HG02759 (cell line): ENCODE results near the gene SLC5A10.

Source experiments
- ATAC-seq: cut with Tn5 transposase; IDR thresholded peaks from one replicate; pipeline ENCODE4 v1.9.1; 2021; ENCODE audit warnings: mild to moderate bottlenecking, moderate library complexity; ENCODE audit not compliant: unreplicated experiment

Gene SLC5A10

DNA sequence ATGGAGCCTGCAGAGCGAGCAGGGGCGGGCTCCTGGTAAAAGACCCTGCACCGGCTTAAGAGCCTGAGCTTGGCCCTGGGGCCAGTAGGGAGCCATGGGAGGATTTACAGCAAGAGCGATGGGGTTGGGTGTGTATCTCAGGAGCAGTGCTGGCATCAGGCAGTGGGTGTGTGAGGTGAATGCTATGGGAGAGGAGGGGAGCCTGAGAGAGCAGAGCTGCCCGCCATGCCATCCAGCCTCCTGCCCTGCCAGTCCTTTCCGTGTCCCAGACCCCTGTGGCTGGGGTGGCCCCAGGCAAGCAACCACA, 29.3 kb downstream of the SLC5A10 start:
- ATAC-seq, result no peak

DNA sequence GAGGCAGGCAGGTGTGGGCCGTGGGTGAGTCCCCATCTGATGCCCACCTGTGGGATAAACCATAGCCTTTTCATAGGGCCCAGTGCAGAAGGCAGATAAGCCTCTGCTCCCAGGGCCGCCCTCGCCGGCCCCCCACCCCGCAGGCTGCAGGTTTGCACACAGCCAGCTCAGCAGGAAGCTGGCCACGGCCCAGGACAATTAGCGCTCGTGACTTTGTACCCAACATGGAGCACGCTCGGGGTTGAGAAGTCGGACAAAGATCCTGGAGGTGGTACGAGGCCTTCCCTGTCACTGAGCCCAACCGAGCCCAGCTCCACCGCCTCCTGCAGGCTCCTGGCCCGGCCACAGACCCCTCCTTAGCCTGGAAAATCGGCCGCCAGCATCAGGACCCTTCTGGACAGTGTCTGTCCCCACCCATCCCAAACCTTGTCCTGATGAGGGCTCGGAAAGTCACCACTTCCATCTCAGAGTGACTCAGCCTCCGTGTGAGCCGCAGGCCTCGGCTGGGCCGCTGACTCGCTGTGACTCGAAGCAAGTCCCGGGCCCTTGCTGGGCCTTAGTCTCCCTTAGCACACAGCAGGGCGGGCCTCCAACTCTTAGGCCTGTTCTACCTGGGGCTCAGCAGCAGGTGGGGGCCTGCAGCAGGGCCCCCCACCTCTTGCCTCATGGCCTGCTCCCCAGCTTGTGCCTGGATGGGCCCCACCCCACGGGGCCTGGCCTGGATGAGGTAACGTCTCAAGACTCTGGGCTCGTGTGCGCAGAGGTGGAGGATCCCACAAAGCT, 29.9 kb downstream of the SLC5A10 start:
- ATAC-seq, result no peak

DNA sequence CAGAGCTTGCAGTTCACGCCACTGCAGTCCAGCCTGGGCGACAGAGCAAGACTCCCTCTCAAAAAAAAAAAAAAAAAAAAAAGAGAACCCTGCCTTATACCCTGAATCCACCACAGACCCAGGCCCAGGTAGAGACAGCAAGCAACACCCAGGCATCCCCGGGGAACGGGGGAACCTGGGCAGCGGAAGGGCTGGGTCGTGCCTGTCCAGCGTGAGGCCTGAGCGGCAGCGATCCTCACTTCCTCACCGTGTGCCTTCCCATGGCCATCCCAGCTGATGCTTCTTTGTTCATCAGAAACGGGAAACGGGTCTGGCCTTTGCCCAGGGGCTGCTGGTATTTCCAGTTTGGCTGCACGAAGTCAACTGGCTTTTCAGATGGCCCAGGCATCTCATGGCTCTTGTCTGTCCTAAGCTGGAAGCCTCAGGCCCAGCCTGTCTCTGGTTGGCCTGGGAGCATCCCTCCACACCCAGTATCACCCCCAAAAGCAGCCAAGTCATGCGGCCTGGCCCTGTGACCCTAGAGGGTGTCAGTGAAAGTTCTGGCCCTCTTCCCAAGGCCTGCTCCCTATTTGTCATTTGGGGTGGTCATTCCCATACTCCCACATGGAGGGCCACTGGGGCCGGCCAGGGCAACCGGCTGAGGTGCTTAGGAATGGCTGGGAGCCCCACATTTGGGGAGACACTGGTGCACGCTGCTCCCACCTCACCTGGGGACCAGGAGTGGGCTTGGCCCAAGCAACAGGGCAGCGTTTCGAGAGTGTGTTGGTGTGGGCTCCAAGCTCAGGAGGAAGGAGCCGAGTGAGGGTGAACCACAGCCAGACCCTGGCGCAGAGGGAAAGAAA, 32.5 kb downstream of the SLC5A10 start:
- ATAC-seq, result no peak

DNA sequence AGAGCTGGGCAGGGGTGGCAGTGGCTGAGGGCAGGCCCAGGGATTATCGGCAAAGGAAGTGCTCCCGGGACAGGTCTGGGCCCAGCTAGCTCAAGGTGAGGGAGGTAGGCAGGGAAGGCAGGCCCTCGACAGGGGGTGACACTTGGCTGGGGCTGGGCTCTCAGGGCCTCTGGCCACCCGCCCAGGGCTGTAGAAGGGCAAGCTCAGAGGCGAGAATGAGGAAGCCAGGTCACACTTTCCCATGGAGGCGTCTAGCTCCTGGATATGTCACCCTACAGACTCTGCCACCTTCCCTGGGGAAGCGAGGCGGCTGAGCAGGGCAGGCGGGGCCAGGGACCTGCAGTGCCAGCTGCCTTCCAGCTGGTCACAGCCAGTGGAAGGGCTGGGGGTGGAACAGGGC, 33.5 kb downstream of the SLC5A10 start:
- no peak for ATAC-seq

DNA sequence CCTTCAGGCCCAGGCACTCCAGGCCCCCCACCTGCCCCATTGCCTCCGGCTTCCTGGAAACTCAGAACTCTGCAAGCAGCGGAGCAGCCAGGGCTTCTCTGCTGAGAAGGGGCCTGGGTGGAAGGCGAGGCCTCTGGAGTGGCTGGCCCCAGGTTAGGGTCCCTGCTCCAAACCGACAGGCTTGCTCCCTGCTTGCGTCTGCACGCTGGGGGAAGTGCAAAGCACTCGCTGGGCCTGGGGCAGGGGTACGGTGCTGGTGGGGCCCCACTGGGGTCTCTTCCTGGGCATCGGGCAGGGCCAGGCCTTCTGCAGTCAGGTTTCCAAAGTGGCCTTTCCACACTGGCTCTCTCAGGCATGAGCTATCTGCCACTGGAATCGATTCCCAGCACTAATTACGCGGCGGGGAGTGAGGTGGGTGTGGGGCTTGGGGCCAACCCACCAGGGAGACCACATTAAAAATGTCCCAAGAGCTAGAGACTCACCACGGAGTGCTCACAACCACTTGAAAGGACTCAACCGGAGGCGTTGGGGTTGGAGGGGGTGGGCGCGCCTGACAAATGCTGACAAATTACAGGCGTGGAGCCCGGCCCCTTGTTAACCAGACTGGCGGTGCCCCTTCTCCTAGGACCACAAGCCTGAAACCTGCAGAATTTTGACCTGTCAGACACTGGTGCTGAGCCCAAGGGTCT, 34.7 kb downstream of the SLC5A10 start:
- ATAC-seq, result no peak

DNA sequence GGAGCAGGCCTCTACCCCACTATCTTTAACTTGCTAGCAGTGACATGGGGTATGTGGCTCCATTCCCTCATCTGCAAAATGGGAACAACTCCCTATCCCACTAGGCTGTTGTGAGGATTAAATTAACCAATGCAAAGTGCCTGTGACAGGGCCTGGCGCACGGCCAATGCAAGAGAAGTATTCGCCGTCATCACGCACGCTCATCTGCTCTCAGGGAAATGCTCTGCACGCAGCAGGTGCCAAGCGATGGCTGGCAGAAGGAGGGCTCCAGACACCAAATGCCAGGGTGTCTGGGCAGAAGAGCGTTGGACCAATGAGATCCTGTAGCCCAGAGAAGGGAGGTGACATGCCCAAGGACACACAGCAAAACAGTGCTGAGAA, 35.3 kb downstream of the SLC5A10 start:
- ATAC-seq, result no peak

DNA sequence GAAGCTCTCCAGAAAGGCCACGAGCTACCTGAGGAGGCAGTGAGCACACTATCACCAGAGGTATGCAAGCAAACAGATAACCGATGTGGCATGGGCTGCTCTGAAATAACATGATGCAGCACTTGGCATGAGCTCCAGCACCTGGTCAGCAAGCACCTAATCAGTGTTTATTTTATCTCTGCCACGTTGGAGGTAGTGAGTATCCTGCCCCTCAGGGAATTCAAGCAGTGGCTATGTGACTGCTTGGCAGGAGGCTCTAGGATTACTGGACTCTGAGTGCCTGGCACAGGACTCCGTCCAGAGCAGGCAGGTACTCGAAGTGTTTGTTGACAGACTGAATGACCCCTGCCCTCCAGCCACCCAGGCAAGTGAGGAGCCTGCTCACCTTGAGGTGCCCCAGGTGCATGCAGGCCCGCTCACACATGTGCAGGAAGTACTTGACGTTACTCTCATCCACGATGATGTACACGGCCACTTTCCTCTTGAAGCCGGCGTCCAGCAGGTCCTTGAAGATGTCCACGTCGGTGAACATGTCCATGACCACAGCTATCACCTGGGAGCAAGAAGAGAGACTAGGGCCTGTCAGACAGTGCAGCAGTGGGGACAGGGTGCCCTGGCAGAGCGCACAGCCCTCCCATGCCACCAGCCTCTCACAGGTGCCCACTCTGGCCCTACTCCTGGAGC, 36.0 kb downstream of the SLC5A10 start:
- no peak for ATAC-seq

DNA sequence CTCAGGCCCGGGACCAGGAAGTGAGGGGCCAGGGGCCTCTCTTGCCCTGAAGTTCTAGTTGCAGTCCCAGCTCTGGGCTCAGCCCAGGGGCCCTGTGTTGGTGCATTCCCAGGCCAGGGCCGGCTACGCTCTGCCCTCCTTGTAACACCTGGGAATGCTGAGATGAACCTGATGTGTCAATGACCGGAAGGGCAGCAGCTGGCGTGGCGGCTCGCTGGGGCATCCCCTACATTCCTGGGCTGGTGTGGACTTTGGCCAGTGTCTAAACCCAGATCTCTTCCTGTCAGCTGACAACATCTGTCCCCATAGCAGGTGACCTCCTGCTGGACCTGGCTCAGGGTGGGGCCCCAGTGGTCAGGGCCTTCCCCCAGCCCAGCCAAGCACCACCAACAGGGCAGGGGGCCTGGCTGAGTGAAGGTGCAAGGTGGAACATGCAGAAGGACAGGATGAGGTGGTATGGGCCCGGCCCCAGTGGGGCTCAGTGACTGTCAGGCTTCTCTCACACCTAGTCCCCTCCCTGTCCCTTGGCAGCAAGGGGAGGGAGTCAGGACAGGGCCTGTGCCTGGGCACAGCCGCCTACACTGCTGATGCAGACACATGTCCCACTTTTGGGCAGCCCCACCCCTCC, 36.7 kb downstream of the SLC5A10 start:
- no peak for ATAC-seq

DNA sequence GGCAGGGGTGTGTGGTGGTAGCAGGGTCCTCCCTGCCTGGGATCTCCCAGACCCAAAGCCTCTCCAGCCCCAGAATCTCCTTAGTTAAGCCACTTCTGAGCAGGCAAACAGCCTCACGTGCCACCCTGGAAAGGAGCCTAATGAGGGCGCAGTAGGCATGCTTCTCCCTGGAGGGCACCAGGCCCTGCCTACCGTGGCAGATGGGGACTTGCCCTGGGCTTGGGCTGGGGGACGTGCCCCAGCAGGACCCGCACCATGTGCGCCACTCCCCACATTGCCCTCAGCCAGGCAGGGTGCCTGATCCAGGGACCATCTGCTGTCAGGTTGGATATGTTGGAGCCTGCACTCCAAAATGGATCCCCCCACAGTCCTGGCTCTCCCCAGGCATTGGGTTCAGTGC, 38.4 kb downstream of the SLC5A10 start:
- no peak for ATAC-seq

DNA sequence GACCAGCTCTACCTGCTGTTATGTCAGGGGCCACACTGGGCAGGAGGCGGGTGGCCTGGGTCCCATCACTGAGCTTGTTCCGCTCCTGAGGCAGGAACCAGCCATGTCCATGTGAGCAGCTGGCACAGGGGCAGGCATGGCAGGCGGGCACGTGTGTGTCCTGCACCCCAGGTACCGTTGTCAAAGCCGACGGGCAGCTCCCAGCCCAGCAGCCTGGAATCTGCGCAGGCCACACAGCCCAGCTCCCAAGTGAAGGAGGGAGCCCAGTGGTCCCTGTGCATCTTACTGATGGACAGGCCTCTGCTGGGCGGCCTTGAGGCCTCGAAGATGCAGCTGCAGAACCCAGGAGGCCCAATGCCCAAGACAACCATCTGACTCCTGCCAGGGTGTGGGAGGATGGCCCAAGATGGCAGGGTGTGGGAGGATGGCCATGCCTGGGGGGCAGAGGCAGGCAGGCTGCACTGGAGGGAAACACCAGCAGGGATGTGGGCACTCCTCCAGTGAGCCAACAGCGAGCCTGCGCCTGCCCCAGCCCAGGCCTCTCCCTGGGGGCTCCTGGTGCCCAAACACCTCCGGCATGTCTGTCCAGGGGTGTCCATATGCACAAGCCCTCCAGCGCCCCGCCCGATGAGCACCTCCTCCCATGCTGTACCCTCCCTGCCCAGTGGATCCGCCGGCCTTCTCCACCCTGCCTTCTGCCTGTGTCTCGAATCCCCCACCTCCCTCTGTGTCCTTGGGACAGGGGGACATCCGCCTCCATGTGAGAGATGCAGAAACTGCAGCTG, 39.8 kb downstream of the SLC5A10 start:
- ATAC-seq, result no peak

DNA sequence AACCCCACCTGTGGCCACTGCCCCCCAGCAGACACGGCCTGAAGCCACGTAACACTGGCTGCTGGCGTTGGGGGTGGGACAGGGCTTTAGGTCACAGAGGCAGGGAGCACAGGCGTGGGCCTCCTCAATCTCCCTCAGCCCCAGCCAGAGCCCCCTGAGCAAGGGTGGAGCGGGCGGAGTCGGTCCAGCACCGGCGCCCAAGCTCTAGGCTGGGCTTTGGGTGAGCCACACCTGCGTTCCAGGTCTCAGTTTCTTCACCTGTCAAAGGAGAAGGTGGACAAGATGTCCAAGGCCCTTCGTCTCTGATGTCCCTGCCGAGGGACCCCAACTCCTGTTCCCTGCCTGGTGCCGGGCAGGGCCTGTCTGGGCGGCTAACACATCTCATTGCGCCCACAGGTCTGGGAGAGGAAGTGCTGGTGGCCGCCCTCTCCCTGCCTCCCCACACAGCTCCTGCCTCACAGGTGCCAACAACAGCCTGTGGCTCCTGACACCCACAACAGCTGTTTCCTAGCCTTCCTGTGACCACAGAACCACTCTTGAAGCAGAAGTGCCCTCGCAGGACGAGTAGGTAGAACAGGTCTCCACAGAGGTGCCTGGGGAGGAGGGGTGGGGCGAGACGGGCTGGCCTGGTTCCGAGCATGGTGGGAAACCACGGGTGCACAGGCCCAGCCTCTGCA, 40.6 kb downstream of the SLC5A10 start:
- no peak for ATAC-seq

DNA sequence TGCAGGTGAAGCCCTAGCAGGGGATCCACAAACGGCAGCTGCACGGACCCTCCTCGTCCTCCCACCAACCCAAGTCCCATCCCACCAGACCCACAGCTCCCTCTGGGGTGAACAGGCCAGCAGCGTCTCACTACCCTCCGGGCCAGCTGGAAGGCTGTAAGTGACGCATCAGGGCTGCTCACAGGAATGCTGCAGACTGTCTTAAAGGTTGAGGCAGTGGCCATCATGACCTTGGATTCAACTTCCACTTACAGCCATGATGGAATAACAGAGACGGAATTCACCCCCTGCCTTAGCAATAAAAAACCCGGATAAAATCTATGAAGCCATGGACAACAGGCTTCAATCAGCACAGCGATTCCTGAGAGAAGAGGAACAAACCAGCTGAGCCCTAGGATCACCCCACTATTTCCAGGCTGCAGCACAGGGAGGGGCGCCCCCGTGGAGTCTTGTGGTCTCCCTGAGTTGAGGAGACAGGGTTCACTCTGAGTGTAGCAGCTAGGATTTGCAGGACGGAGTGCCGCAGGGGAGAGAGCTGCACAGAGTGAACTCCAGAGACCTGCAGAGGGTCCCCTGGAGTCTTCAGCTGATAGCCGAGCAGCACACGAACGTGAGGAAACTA, 42.1 kb downstream of the SLC5A10 start:
- no peak for ATAC-seq

DNA sequence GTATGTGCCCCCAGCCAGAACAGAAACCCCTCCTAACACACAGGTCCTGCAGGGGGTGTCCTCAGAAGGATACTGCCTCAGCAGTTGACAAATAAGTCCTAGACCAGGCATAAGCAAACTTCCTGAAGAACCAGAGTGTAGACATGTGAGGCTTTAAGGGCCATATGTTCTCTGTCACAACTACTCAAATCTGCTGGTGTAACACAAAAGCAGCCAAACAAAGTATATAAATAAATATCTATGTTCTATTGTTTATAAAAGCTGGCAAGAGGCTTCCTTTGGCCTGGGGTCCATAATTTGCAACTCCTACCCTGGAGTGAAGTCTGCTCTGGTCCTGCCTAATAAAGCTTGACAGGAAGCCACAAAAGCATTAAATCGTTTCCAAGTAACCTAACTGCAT, 42.7 kb downstream of the SLC5A10 start:
- ATAC-seq, result no peak

DNA sequence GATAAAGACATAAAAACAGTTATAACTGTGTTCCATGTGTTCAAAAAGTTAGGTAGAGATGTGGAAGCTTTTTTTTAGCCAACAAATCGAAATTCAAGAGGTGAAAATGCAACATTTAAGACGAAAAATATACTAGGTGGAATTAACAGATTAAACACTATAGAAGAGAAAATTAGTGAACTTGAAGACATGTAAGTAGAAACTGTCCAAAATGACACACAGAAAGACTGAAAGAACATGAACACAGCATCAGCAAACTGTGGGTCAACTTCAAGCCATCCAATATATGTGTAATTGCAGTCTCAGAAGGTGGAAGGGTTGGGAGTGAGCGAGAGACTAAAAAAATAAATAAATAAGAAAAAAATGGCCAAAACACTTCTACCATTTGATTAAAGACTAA, 43.3 kb downstream of the SLC5A10 start:
- ATAC-seq, result no peak

DNA sequence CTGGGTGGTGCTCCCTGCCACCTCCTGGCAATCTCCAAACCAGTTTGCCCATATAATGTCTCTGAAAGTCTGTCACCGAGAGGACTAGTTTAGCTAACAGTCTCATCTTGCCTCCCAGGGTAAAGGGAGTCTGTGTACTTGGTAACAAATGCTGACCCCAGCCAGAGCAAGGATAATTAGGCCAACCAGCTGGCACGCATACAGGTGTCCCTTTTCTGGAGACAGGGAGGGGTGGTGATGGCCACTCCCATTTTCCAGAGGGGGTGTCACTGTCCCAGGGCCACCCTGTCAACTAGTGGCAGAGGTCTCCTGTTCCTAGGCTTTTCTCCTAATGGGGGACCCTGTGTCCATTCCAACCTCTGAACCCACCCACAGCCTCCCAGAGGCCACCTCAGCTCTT, 44.5 kb downstream of the SLC5A10 start:
- ATAC-seq, result no peak

DNA sequence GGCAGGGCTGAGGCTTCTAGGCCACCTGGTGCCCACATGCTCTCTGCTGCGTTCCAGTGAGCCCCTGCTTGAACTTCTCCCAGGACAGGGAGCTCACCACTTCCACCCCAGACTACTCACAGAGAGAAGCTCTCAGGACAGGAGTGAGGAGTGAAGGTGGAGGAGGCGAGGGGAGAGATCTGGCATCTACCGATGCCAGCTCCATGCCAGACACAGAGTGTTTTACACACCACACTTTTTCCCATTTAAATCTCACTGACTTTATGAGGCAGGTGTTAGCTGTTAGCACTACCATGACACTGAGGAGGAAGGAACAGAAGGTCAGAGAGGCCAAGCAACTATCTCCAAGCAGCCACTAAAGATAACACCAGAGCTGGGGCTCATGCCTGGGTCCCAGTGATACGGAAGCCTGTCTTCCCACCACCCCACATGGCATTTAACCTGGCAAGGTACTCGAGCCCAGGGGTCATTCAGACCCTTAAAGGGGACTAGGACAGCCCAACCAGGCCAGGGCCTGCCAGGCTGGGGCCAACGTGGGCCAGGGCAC, 45.8 kb downstream of the SLC5A10 start:
- ATAC-seq, result no peak

DNA sequence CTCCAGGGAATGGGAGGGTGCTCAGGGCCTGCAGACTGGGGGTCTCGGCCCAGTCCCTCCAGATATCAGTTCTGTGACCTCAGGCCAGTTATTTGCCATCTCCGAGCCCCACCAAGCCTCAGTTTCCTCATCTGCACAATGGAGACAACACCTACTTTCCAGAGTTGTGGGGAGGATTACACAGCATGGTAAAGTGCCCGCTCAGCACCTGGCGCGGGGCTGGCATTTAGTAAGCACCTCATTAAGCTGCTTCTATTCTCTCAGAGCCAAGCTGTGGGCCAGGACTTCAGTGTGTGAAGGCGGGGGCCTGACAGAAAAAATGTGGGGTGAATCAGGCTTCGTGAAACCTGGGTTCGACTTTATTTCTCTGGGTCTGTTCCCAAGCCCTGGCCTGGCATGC, 47.4 kb downstream of the SLC5A10 start:
- no peak for ATAC-seq

DNA sequence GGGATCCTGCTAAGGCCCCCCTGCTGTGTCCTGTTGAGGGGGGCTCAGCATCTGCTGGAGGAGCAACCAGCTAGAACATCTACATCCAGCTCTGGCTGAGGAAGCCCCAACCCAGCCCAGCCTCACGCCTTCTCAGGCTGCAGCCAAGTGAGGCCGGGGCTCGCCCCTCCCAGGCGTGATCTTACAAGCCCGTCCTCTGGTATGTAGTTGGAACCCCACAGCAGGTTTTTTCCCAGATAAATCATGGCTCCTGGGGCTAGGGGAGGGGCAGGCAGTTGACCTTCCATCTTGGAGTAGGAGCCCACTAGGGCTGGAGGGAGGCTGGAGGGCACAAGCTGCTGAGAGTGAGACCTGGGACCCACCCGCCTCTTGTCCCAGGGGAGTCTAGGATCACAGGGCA, 47.9 kb downstream of the SLC5A10 start:
- ATAC-seq, result no peak
